ENCODE results near the gene JPH3.
"Not testable (repeated sequence)": the region's sequence is repeated elsewhere in the genome, so short reads cannot be mapped to it uniquely, and the experiment has no call there.

The JPH3 gene

DNA sequence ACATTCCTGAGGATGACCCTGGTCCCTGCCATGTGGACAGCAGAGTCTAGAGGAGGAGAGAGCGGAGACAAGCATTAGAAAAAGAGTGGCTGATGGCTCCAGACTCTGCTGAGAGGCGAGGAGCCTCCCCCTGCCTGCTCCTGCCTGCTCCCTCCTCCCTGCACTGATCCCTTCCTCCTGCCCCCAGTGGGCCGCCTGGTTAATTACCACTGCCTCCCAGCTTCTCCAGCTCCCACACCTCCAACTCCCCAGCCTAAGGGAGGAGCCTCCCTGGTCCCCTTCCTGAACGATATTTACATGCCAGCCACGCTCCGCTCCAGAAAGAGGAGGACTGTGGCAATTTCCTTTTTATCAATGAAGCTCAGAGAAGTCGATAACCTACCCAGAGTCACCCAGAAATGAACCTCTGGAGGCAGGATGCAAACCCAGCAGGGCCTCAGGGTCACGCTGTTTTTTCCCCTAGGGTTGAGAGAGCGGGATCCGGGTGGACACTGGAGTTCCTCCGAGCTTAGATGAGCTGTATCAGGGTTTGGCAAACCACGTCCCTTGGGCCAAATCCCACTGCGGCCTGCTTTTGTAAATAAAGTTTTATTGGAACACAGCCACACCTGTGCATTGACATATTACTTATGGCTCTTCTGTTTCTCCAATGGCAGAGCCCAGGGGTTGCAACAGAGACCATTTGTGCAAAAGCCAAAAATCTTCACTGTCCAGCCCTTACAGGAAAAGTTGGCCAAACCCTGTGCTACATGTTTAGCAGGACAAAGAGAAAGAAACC is 27.1 kb upstream of the JPH3 start:
- no peak for DNase-seq

DNA sequence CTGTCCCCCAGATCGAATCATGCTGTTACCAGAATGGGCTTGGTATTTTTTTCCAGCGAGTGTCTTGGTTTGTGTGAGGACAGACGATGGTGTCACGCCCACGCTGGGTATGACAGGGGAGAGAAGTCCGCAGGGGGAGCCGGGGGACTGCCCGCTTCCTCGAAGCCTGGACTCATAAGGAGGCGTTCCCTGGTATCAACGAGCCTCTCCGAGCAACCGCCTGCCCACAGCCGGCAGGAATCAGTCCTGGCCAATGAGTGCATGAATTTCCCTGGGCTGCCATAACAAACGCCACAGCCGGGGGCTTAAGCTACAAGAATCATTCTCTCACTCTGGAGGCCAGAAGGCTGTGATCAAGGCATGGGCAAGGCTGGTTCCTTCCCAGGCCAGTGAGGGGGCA is 26.1 kb upstream of the JPH3 start:
- no peak for DNase-seq

DNA sequence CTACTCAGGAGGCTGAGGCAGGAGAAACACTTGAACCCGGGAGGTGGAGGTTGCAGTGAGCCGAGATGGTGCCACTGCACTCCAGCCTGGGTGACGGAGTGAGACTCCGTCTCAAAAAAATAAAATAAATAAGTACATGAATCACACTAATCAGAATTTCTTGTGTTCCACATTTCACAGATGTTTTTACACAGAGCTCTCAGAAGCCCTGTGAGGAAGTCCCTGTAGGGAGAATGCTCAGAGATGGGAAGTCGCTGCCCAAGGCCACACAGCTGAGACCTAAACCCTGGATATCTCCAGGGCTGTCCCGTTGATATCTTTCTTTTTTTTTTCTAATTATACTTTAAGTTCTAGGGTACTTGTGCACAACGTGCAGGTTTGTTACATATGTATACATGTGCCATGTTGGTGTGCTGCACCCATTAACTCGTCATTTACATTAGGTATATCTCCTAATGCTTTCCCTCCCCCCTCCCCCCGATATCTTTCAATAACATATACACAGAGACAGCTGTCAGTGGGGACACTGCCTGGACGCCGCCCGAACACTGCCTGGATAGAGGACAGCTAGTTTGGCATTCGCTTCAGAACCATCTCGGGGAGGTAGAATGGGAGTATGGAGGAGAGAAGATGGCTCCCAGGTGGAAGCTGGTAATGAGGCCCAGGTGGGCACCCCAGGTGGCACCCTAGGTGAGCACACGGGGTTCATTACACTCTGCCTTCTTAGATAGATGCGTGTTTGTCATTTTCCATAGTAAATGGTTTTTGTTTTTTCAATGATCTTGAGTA is 24.0 kb upstream of the JPH3 start:
- DNase-seq: not testable (repeated sequence)

DNA sequence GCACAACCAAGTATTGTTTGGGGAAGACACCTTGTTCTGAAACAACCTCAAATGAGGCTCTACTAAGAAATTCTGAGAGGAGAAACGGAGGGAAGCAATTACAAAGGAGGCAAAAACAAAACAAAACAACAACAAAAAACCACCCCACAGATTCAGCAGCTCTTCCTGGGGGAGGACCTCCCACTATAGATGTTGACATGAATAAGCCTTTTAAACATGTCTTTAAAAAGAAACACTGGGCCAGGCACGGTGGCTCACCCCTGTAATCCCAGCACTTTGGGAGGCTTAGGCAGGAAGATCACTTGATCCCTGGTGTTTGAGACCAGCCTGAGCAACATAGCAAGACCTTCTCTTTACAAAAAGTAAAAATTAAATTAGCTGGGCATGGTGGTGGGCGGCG is 22.6 kb upstream of the JPH3 start:
- no peak for DNase-seq

DNA sequence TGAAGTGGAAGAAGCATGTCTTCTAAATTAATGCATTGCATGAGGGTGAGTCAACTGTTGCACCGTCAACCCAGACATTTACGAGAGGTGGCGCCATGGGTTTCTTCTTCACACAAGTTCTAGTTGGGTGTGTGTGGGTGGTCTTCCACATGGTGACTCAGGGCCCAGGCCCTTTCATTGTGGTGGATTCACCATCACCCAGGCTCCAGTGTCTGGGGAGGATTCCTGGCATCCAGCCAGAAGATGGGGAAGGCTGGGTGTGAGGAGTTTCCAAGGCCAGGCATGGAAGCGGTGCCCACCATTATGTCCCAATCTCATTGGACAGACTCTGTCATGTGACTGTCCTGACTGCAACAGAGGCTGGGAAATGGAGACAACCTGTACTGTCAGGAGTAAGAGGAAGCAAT is 21.4 kb upstream of the JPH3 start:
- no peak for DNase-seq

DNA sequence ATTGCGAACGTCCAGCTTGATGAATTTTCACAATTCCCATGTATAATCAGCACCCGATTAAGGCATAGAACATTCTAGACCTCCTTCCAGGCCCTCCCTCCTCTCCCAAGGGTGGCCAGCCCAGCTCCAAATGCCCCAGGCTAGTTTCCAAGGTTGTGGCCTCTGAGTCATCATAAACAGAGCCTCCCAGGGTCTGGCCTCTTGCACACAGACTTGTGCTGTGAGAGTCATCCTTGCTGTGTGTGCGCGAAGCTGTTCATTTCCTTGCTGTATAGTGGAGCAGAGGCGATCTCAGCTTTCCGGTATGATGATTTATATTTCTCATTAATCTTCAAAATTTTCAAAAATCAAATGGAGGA is 20.5 kb upstream of the JPH3 start:
- DNase-seq: no peak

DNA sequence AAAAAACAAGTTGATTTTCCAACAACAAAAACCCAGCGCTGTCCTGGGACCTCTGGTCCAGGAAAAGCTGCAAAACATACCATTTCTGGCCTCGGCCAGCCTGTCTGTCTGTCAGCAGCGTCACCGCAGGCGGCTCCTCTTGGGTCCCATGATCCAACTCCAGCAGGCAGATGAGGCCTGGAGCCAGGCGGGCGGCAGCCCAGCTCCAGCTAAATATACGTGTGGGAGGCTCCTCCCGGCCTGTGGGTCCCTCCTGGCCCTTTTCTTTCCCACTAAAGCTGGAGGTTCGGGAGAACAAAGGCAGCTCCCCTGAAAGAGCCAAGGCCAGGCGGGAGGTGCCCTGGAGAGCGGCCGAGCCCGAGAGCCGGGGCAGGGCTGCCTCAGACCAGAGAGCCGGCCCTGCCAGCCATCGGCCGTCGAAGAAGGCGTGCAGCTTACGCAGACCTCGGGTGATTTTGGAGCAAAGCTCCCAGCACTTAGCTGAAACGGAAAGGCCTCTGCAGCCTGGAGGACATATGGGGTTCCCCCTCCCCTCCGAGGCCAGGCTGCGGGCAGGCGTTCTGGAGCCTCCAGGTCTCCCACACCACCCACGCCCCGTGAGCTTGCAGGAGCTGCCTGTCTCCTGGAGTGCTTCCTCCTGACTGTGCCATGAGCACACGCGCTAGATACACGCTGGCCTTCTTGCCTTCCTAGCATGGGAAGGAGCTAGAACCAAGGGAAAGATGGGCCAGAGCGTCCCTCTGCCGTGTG is 19.9 kb upstream of the JPH3 start:
- DNase-seq: no peak

DNA sequence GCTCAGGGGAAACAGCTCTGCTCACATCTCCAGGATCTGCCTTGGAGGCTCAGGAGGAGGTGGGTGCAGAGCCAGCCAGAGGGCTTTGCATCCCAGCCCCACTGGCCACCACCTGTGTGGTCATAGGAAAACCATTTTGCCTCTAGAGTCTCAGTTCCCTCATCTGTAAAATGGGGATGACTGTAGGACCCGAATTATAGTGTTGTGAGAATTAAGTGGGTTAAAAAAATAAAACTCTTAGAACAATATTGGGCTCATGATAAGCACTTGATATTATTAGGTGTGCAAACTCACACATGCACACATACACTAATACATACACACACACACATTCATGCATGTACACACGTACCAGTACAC is 19.4 kb upstream of the JPH3 start:
- no peak for DNase-seq

DNA sequence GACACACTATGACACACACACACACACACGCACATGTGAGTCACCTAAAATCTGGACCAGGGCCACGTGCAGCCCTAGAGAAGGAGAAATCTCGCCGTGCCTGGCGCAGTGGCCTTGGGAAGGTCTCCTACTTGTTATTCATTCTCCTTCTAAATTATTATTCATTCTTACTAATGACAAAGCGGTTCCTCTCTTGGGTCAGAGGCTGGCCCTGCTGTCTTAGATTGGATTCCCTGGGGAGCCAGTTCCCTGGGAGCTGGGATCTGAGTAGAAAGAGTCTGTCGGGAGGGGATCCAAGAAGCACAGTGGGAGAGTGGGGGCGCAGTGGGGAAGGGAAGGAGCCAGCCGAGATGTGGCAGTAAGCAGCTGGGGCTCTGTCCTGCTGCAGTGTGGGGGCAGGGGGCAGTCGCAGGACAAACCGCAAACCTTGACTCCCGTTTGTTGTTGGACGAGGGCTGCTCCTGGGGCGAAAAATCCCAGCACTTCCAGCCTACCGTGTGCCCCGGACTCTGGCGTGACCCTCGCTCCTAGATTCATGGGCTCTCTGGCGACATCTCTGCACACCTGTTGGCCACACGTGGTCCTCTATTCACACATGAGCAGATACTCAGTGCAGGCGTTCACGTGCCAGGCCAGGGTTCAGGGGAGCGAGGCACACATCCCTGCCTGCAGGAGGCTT is 18.7 kb upstream of the JPH3 start:
- DNase-seq: no peak

DNA sequence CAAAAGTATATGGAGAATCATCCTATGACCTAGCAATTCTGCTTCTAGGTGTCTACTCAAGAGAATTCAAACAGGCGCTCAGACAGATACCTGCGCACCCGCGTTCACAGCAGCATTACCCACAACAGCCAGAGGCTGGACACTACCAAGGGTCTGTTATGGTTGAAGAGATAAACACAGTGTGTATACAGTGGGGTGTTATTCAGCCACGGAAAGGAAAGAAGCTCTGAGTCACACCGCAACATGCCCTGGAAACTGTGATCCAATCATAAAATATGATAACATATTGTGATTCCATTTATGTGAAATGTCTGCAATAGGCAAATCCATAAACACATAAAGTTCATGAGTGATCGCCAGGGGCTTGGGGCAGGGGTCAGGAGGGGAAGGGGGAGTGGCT is 18.0 kb upstream of the JPH3 start:
- no peak for DNase-seq

DNA sequence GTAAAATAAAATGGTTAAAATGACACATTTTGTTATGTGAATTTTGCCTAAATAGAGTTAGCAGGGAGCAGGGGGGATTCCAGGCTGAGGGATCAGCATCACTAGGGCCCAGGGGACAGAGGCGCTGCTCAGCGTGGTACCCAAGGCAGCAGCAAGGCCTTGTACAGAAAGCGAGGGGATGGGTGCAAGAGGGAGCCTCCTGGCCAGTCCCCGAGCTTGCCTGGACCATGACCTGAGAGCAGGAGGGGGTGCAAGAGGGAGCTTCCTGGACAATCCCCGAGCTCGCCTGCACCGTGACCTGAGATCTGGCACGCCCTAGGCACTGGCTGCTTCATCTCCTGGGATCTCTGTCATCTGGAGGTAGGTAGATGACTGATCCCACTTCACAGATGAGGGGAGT is 17.3 kb upstream of the JPH3 start:
- no peak for DNase-seq

DNA sequence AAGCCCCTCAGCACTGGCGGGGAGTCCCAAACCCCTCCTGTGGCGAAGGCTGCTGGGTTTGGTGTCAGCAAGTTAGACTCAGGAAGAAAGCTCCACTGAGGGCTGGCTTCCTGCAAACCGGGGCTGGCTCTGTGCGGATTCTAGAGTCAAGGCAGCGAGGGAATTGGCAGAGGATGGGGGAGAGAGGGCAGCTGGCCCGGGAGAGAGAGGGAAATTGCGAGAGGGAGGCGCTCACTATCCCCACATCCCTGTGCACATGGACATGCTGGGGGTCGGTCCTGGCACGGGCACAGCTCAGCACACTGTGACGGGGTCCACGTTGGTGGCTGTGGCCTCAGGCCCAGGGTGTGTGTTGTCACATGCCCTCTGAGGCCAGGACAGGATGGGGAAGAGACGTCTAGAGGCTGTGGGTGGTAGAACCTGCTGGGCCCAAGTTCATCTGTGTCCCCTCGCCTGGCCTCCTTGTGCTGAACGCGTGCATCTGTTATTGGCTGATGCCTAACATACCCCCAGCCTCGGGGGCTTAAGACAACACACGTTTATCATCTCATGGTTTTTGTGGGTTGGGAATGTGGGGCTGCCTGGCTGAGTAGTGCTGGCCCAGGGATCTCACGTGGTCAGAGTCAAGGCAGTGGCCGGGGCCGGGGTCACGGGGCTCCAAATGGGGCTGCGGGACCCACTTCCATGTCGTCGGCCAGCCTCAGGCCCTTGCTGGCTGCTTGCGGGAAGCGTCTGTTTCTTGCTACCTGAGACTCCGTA is 16.7 kb upstream of the JPH3 start:
- no peak for DNase-seq

DNA sequence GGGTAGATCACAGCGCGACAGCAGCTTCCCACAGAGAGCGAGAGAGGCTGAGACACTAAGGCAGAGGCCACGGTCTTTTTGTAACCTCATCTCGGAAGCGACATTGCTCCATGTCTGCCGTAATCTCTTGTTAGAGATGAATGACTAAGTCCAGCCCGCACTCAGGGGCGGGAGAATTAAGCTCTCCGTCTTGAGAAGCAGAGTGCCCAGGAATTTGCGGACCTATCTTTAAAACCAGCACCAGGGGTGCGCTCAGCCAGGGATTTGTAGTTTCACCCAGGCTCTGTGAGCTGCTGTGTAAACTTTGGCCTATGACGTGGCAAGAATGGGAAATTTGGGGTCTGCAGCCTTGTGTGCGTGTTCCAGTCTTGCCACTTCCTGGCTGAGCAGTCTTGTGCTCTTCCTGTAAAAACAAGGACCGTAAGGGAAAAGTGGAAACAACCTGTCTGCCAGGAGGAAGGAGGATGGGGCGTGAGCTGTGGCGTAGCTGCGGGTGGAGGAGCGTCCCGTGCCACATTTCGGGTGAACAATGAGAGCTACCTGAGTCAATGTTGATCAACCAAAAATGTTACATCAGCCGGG is 16.0 kb upstream of the JPH3 start:
- no peak for DNase-seq

DNA sequence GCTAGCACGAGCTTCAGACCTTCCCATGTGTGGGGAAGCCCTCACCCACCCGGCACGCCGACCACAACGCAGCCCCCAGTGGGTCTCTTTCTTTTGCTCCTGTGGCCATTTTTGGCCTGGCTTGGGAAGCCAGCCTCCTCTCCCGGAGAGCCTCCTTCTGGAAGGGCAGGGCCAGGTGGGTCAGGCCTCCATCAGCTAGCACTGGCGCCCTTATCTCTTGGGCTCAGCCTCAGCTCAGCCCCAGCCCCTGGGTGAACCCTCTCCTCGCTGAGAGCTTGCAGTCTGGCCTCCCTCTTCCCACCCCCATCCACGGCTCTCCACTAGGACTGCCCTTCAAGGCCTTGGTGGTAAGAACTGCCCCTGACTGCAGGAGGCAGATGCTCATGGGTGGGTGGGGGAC is 14.7 kb upstream of the JPH3 start:
- no peak for DNase-seq

DNA sequence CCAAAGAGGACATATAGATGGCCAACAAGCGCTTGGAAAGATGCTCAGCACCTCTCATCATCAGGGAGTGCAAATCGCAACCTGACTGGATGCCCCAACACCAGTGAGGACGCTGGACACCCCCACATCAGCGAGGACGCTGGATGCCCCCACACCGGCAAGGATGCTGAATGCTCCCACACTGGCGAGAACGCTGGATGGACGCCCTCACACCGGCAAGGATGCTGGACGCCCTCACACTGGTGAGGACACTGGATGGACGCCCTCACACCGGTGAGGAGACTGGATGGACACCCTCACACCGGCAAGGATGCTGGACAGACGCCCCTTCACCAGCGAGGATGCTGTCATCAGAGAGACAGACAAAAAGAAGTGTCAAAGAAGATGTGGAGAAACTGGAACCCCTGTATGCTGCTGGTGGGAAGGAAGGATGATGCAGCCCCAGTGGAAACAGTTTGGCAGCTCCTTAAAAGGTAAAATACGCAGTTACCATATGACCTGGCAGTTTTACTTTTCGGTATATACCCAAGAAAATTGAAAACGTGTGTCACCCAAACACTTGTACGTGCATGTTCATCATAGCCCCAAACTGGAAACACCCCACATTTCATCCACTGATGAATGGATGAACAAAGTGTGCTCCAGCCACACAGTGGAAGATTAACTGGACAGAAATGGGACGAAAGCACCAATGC is 10.1 kb upstream of the JPH3 start:
- DNase-seq: no peak

DNA sequence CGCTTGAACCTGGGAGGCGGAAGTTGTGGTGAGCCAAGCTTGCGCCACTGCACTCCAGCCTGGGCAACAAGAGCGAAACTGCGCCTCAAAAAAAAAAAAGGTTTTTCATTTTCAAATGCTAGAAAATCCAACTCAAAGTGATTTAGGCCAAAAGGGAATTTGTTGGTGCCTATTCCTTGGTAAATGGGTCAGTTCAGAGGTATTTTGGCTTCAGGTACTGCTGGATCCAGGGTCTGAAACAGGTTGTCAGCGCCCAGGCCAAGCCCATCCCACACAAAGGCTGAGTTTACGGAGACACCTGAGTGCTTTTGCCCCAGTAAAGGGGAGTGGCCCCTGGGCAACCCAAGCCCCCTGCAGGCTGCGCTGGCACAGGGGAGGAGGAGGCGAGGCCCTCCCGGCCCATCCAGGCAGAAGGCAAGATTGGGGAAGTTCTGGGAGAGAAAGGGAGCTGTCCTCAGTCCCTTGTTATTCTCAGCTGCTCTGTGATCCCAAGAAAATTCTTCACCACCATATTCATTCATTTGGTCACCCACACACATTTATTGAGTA is 8.5 kb upstream of the JPH3 start:
- DNase-seq: no peak

DNA sequence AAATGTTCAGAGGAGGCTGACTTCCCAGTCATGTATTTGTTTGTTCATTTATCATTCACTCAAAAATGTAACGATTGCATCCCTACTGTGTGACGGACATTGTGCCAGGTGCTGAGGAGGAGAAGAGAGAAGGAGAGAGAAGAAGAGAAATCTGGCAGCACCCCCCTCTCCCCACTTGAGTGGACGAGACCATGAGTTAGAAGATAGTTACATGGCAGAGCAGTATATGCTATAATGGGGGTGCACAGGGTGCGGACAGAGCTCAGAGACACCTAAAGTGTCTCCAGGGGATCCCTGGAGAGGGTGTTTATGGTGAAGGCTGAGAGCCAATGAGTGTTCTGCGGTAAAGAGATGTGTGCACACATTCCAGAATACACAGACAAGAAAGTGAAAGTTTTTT is 6.6 kb upstream of the JPH3 start:
- no peak for DNase-seq

DNA sequence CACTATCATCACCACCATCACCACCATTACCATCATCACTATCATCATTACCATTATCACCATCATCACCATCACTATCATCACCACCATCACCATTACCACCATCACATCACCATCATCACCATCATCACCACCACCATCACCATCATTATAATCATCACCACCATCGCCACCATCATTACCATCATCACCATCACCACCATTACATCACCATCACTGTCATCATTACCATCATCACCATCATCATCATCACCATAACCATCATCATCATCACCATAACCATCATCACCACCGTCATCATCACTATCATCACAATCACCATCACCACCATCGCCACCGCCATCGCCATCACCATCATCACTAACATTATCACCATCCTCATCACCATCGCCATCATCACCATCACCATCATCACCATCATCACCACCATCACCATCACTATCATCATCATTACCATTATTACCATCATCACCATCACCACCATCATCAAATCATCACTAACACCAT is 4.9 kb upstream of the JPH3 start:
- no peak for DNase-seq

DNA sequence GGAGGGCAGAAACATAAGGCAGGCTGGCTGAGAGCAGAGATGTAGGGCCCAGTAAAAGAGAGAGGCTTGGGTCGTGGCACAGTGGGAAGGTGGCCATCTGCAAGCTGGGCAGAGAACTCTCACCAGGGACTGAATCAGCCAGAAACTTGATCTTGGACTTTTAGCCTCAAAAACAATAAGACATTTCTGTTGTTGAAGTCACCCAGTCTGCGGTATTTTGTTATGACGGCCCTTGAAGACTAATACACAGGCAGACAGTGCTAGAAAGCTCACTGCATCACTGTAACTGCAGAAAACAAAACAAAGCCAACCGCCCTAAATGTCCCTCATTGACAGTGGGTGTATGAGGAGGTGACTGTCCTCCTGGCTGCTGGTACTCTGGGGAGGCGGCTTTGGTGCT is 3.9 kb upstream of the JPH3 start:
- no peak for DNase-seq

DNA sequence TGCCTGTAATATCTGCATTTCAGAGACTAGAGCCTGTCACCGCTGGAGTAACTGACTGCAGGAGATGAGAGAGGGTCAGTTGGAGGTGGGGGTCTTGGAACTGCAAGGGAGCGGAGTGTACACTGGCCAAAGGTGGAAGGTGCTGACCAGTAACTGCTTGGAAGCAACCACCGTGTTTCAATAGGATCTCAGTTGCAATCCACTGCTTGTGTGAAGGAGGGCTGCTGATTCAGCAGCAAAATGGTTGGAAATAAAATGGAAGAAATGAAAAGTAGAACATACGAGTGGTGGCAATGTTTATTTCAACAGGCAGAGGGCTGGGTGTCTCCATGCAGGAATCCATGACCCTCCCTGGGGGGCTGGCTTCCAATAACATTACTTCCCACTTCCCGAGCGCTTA is 2.1 kb upstream of the JPH3 start:
- no peak for DNase-seq

DNA sequence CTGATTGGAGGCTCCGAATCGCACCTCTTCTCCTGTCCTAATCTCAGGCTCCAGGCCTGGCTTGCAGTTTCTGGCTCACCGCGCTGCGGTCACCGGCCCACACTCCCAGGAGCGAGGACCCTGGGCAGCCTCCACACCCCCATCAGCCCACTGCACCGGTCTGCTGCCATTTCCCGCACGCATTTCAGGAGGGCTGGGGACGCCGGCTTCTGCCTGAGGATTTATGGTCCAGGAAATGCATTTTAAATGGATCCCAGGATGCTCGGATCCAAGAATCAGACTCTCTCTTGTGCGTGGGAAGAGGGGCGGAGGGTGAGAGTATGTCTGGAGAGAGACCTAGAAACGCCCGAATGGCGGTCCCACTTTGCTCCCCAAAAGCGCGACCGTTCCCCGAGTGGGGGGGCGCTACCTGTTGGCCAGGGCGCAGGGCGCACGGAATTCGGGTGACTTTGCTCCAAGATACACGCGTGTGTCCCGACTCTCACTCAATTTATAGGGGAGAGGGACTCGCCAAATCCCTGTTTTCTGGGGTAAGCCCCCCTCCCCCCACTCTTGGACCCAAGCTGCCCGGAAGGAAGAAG is 817 bp upstream of the JPH3 start:
- DNase-seq: no peak
